Measurements from ENCODE around the gene RTKN. TPM values are rescaled to one million over a fixed set of nuclear protein-coding genes. Genes with fewer than 3 reads are reported as not detected.
A peak's percentile ranks its signal among the peaks of the same experiment; 100 is the strongest.

The RTKN gene
- total and polyA plus RNA-seq, 2 experiments from 2014 or later, result 74.2 to 77.5 TPM

DNA sequence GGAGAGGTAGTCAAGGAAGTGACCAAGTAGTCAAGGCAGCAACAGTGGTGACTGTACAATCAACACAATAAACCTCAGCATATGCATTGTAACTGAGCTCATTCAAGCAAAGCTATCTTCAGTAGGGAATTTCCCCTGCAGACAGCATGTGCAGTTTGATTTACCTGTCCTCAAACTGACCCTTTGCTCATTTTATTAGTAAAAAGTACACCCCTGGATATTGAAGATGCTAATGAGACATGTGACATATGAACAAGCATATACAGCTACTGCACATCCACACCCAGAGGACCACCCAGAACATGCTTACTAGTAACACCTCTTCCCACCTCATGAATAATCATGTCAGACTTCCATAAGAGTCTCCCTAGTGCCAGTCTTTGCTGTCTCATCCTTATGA lies 35.7 kb downstream of the RTKN start:
- Histone ChIP-seq H3K79me2 (no peaks in the 10 kb centered on the region), H3K36me3 (replicated peaks; ENCODE audit: insufficient read depth, low read depth) (no peaks in the 10 kb centered on the region), H3K9me2 (replicated peaks; ENCODE audit: insufficient read depth) (no peaks in the 10 kb centered on the region), H3K9me3 (ENCODE audit: low read depth) (no peaks in the 10 kb centered on the region), H3K4me1 (ENCODE audit: insufficient read depth) (no peaks in the 10 kb centered on the region), H3K4me2 (no peak overlapping the region), H3K27me3 (no peaks in the 10 kb centered on the region), H2AFZ (no peak overlapping the region), H4K20me1 (ENCODE audit: insufficient read depth, poor library complexity, severe bottlenecking) (no peaks in the 10 kb centered on the region), H3K4me3 (no peak overlapping the region), H3K27ac (no peak overlapping the region)
- DNase-seq (ENCODE audit: low spot score), result no peak
- TF ChIP-seq, protein P1, sequence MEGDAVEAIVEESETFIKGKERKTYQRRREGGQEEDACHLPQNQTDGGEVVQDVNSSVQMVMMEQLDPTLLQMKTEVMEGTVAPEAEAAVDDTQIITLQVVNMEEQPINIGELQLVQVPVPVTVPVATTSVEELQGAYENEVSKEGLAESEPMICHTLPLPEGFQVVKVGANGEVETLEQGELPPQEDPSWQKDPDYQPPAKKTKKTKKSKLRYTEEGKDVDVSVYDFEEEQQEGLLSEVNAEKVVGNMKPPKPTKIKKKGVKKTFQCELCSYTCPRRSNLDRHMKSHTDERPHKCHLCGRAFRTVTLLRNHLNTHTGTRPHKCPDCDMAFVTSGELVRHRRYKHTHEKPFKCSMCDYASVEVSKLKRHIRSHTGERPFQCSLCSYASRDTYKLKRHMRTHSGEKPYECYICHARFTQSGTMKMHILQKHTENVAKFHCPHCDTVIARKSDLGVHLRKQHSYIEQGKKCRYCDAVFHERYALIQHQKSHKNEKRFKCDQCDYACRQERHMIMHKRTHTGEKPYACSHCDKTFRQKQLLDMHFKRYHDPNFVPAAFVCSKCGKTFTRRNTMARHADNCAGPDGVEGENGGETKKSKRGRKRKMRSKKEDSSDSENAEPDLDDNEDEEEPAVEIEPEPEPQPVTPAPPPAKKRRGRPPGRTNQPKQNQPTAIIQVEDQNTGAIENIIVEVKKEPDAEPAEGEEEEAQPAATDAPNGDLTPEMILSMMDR (IDR thresholded peaks at IDR 0.05; ENCODE audit: poor library complexity), result no peak
- TF ChIP-seq EZH2phosphoT487 (IDR thresholded peaks at IDR 0.05; ENCODE audit: low read depth, severe bottlenecking, unreplicated experiment) (no peak), EZH2 (IDR thresholded peaks at IDR 0.05; ENCODE audit: borderline replicate concordance) (no peak)

DNA sequence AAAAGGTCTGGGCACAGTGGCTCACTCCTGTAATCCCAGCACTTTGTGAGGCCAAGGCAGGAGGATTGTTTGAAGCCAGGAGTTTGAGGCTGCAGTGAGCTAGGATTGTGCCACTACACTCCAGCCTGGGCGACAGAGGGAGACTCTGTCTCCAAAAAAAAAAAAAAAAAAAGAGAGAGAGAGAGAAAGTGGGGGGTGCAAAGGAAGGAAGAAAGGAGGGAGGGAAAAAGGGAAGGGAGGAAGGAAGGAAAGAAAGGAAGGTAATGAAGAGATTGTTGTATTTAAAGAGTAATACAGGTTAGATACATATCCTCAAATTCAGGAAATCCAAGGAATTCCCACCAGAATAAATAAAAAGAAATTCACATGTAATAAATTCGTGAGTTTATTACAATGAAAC lies 39.8 kb downstream of the RTKN start:
- 63% methylated on average over 2 of the region's 2 CpGs for WGBS (ENCODE audit: low lambda C conversion rate, missing lambda C conversion rate)
- TF ChIP-seq EZH2phosphoT487 (IDR thresholded peaks at IDR 0.05; ENCODE audit: low read depth, severe bottlenecking, unreplicated experiment), result no peak
- Histone ChIP-seq H3K9me3 (ENCODE audit: low read depth) (no peaks in the 10 kb centered on the region), H3K79me2 (no peaks in the 10 kb centered on the region), H3K27me3 (no peaks in the 10 kb centered on the region), H3K4me2 (no peak overlapping the region), H3K4me3 (no peak overlapping the region), H3K36me3 (replicated peaks; ENCODE audit: insufficient read depth, low read depth) (no peaks in the 10 kb centered on the region), H2AFZ (no peak overlapping the region), H3K9me2 (replicated peaks; ENCODE audit: insufficient read depth) (no peaks in the 10 kb centered on the region), H4K20me1 (ENCODE audit: insufficient read depth, poor library complexity, severe bottlenecking) (no peaks in the 10 kb centered on the region), H3K4me1 (ENCODE audit: insufficient read depth) (no peaks in the 10 kb centered on the region), H3K27ac (no peak overlapping the region)
- no peak for DNase-seq (ENCODE audit: low spot score)

DNA sequence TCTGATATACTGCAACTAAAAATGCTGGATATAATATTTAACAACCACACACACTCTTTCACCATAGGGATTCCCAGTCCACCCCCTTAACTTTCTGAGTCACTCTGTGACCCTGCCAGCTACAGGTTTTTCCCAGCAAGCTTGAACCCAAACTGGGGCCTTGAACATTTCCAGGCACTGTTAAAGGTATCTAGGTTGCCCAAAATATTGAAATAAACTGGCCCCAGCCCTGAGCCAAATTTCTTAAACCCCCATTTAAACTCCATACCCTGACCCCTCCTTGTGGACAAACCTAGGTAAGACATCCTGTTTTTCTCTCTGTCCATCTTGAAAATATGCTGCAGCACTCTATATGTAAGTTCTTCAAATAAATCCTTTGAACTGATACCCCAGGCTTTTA lies 42.0 kb downstream of the RTKN start:
- Histone ChIP-seq H4K20me1 (ENCODE audit: insufficient read depth, poor library complexity, severe bottlenecking) (no peaks in the 10 kb centered on the region), H3K4me1 (ENCODE audit: insufficient read depth) (no peaks in the 10 kb centered on the region), H3K27me3 (no peaks in the 10 kb centered on the region), H3K4me3 (no peak overlapping the region), H3K36me3 (replicated peaks; ENCODE audit: insufficient read depth, low read depth) (no peaks in the 10 kb centered on the region), H3K27ac (no peak overlapping the region), H3K4me2 (no peak overlapping the region), H3K79me2 (no peaks in the 10 kb centered on the region), H2AFZ (no peak overlapping the region), H3K9me3 (ENCODE audit: low read depth) (no peaks in the 10 kb centered on the region), H3K9me2 (replicated peaks; ENCODE audit: insufficient read depth) (no peaks in the 10 kb centered on the region)
- TF ChIP-seq, protein P1 (IDR thresholded peaks at IDR 0.05; ENCODE audit: poor library complexity), result peak; percentile 35
- TF ChIP-seq EZH2 (IDR thresholded peaks at IDR 0.05; ENCODE audit: borderline replicate concordance), result no peak
- DNase-seq (ENCODE audit: low spot score), result no peak

DNA sequence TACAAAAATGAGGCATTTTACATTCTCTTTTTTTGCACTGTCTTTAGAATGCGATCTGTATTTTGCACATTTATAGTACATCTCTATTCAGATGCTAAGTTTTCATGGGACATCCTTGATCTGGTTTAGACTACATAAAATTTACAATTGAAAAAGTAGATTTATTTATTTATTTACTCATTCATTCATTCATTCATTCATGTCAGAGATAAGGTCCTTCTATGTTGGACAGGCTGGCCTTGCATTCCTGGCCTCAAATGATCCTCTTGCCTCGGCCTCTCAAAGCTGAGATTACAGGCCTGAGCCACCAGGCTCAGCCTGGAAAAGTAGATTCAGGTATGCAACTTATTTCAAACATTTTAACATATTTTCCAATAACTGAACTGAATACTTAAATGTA lies 45.6 kb downstream of the RTKN start:
- WGBS (ENCODE audit: low lambda C conversion rate, missing lambda C conversion rate), result 89% methylated on average over 2 of the region's 2 CpGs
- H2AFZ ChIP-seq, result no peak overlapping the region

More for the DNA sequence above, 45.6 kb downstream of the RTKN start:
- no peak overlapping the region for H3K27ac ChIP-seq
- H3K4me2 ChIP-seq, result no peak overlapping the region
- TF ChIP-seq EZH2 (IDR thresholded peaks at IDR 0.05; ENCODE audit: borderline replicate concordance), result no peak
- TF ChIP-seq EZH2phosphoT487 (IDR thresholded peaks at IDR 0.05; ENCODE audit: low read depth, severe bottlenecking, unreplicated experiment), result no peak
- TF ChIP-seq, protein P1 (IDR thresholded peaks at IDR 0.05; ENCODE audit: poor library complexity), result no peak
- no peak overlapping the region for H3K4me3 ChIP-seq
- H4K20me1 ChIP-seq (ENCODE audit: insufficient read depth, poor library complexity, severe bottlenecking), result no peaks in the 10 kb centered on the region
- H3K4me1 ChIP-seq (ENCODE audit: insufficient read depth), result no peaks in the 10 kb centered on the region
- no peak for DNase-seq (ENCODE audit: low spot score)
- H3K36me3 ChIP-seq (replicated peaks; ENCODE audit: insufficient read depth, low read depth), result no peaks in the 10 kb centered on the region
- H3K27me3 ChIP-seq, result no peaks in the 10 kb centered on the region
- no peaks in the 10 kb centered on the region for H3K9me3 ChIP-seq (ENCODE audit: low read depth)
- H3K79me2 ChIP-seq, result peaks cover 5% of the 10 kb centered on the region
- H3K9me2 ChIP-seq (replicated peaks; ENCODE audit: insufficient read depth), result no peaks in the 10 kb centered on the region
